Ovary (tissue), 9 donors: ENCODE data around the gene C2orf15. TPM values are rescaled to one million over a fixed set of nuclear protein-coding genes. Genes with fewer than 3 reads are reported as not detected.

Experiments used
- DNase-seq, 5 donors: peaks; one replicate each; pipeline ENCODE4 v3.0.0-alpha.2; 2019 to 2020
- H3K27ac ChIP-seq, 2 donors: fragments of 200-600 bp; one replicate each; pipeline versions ENCODE4 v1.5.1 to v1.8.0; 2019 to 2022
- H3K27me3 ChIP-seq: fragments of 200-600 bp; one replicate; pipeline ENCODE4 v1.8.0; 2022
- H3K36me3 ChIP-seq: fragments of 200-600 bp; sonication (generic); one replicate; pipeline ENCODE4 v1.5.1; 2019
- H3K4me1 ChIP-seq: one replicate; pipeline ENCODE4 v1.8.1; 2013; ENCODE audit warnings: mild to moderate bottlenecking, moderate library complexity; ENCODE audit not compliant: insufficient read depth
- H3K4me3 ChIP-seq: fragments of 200-600 bp; sonication (generic); one replicate; pipeline ENCODE4 v1.5.1; 2017
- H3K9me3 ChIP-seq, 2 donors: fragments of 200-600 bp in 1 of 2; sonication (generic) in 1 of 2; one replicate each; pipeline versions ENCODE4 v1.5.1 to v1.8.1; 2013 to 2019; ENCODE audit warnings: mild to moderate bottlenecking in 1 of 2, moderate library complexity in 1 of 2
- EP300 ChIP-seq: sonication (generic); formaldehyde crosslinking; IDR thresholded peaks from one replicate; pipeline ENCODE4 v1.6.1; 2017; ENCODE audit warnings: antibody characterized with exemption
- POLR2A ChIP-seq: fragments of 450-650 bp; IDR thresholded peaks from one replicate; pipeline ENCODE4 v1.6.1; 2017; ENCODE audit warnings: antibody characterized with exemption, mild to moderate bottlenecking, moderate library complexity
- WGBS, 3 donors: extraction: QIAGEN DNeasy Blood & Tissue Kit in 1 of 3; methylation state at CpG; one replicate each; pipeline versions ENCODE4 v1.1.5 to v1.1.7; 2013 to 2017; 5-methylcytosine and 5-hydroxymethylcytosine counted together
- intact Hi-C, 4 donors: fragments of 100-400 bp; cut with DNase I; formaldehyde crosslinking; loops; one replicate each; pipeline versions ENCODE4 v1.11.0 to v1.15.1; 2022 to 2023
- polyA plus RNA-seq, 2 donors: library from polyadenylated mRNA; stranded (reverse); fragments of 200-250 nt in 1 of 2; fragments of 350-450 nt in 1 of 2; fragmentation: Illumina TruSeq in 1 of 2; extraction: RNeasy Lipid Tissue Mini Kit (QIAGEN cat#74804) in 1 of 2; gene quantifications; one replicate each; pipeline ENCODE4 v1.2.3, GENCODE V29; 2013 to 2014
- total RNA-seq, 7 donors: library from RNA; depleted of rRNA in 2 of 7; stranded (reverse); fragments of >200 nt in 2 of 7; fragmentation: NEBNext Ultra II Directional in 3 of 7; extraction: Animal tissue kit (Norgen Biotek cat#: 25700) in 3 of 7; gene quantifications; one replicate each; pipeline versions ENCODE4 v1.1.0 to v1.2.4, GENCODE V29; 2016 to 2023
- TF ChIP-seq, protein P1 (sequence below), 3 donors: fragments of 450-650 bp in 2 of 3; fragments of 200-600 bp in 1 of 3; IDR thresholded peaks; one replicate each; pipeline versions ENCODE4 v1.5.1 to v1.8.0; 2016 to 2022; ENCODE audit warnings: antibody characterized with exemption in 3 of 3, mild to moderate bottlenecking in 1 of 3
- donor health status: DM: no; HTN: no; CAD: no; lungs with moderate emphysema.
- donor health status: DM: no; HTN: no; CAD: no.
- donor health status: Bipolar disorder and iron deficiency.
- donor health status: DM: yes; HTN: yes; CAD: no.
- donor health status: DM: no; HTN: no; CAD: no.
- donor health status: DM: yes; HTN: yes; CAD: no.

C2orf15 gene
- total and polyA plus RNA-seq, 9 donors: 0.24 to 3.0 (median 0.78) TPM

DNA sequence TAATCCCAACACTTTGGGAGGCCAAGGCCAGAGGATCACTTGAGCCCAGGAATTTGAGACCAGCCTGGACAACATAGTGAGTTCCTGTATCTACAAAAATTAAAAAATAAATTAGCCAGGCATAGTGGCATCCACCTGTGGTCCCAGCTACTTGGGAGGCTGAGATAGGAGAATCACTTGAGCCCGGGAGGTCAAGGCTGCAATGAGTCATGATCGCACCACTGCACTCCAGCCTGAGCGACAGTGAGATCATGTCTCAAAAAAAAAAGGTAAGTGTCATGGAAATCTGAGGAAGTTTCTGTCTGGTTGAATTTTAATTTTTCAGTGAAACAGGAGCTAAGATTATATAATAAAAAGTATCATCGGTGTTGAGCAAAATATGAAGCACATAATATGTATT, 2.5 kb upstream of the C2orf15 start:
- intact Hi-C loops: no loop called here
- no peak for DNase-seq
- no peaks in the 10 kb centered on the region for H3K9me3 ChIP-seq
- WGBS, 3 donors: 93 to 98% (median 96%) methylated on average over 4 of the region's 4 CpGs
- no peaks in the 10 kb centered on the region for H3K36me3 ChIP-seq
- TF ChIP-seq EP300 (no peak), POLR2A (no peak)
- TF ChIP-seq, protein P1, sequence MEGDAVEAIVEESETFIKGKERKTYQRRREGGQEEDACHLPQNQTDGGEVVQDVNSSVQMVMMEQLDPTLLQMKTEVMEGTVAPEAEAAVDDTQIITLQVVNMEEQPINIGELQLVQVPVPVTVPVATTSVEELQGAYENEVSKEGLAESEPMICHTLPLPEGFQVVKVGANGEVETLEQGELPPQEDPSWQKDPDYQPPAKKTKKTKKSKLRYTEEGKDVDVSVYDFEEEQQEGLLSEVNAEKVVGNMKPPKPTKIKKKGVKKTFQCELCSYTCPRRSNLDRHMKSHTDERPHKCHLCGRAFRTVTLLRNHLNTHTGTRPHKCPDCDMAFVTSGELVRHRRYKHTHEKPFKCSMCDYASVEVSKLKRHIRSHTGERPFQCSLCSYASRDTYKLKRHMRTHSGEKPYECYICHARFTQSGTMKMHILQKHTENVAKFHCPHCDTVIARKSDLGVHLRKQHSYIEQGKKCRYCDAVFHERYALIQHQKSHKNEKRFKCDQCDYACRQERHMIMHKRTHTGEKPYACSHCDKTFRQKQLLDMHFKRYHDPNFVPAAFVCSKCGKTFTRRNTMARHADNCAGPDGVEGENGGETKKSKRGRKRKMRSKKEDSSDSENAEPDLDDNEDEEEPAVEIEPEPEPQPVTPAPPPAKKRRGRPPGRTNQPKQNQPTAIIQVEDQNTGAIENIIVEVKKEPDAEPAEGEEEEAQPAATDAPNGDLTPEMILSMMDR (IDR thresholded peaks at IDR 0.05): no peak
- no peak overlapping the region for H3K27ac ChIP-seq
- H3K27me3 ChIP-seq: no peaks in the 10 kb centered on the region
- no peaks in the 10 kb centered on the region for H3K4me1 ChIP-seq
- H3K4me3 ChIP-seq: no peak overlapping the region

DNA sequence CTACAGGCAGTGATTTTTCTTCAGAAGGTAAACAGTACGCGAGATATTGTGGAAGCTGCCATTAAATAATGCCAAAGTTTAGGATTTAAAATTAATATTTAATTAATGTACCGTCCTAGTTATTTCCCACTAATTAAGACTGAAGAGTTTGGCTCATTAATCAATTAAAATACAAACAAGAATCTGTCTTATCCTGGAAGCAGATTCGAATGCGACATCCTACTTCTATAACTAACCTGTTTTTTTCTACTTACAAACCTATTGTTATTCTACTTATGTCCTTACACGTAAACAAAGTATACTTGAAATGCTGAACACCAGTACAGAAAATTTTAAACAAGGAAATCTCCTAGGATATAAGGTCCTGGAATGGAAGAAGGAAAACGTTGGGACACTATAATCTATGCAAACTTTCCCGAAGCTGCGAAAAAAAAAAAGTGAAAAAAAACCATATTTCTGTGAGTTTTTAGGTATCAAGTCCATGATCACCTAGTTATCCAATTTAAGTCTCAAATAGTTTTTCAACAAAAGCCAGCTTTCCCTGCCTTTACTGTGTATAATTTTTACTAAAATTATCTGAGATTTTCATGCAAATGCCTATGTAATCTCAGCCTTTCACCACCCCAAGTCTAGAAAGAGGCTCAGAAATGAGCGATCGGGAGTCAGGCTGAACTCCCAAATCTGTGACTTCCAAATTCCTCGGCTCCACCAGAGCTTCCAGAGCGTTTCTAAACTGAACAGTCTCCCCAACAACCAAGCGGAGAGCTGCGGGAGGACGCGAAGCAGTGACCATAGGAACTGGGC, 1.2 kb upstream of the C2orf15 start:
- intact Hi-C loops: no loop called here
- 16 to 23% (median 19%) methylated on average over 17 of the region's 17 CpGs for whole genome bisulfite sequencing, 3 donors
- TF ChIP-seq, protein P1 (IDR thresholded peaks at IDR 0.05): no peak
- TF ChIP-seq EP300: no peak
- no peak for TF ChIP-seq POLR2A

DNA sequence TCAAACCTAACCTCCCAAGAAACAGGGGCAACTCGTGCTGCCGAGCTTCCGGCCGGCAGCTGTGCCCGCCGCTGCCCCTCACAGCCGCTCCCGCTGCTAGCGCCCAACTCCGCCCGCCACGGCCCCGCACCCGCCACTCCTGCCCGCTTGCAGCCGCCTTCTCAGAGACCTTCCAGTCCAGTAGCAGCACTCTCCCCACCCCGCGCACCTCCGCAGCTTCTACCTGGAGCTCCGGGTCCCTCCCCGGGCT, 722 bp upstream of the C2orf15 start:
- H3K27ac ChIP-seq: peak overlapping the region; percentile 69 to 86
- intact Hi-C loops: no loop called here
- 1% methylated on average over 21 of the region's 21 CpGs for WGBS, 3 donors
- no peaks in the 10 kb centered on the region for H3K9me3 ChIP-seq
- H3K4me1 ChIP-seq: no peaks in the 10 kb centered on the region
- no peaks in the 10 kb centered on the region for H3K27me3 ChIP-seq
- no peak for DNase-seq
- TF ChIP-seq POLR2A (peak; percentile 84), EP300 (no peak)
- TF ChIP-seq, protein P1 (IDR thresholded peaks at IDR 0.05): no peak
- H3K36me3 ChIP-seq: no peaks in the 10 kb centered on the region
- H3K4me3 ChIP-seq: peak overlapping the region; percentile 78

More for the DNA sequence above, 1.2 kb upstream of the C2orf15 start:
- Histone ChIP-seq H3K9me3 (no peaks in the 10 kb centered on the region), H3K4me3 (peak overlapping the region; percentile 78), H3K36me3 (no peaks in the 10 kb centered on the region), H3K27me3 (no peaks in the 10 kb centered on the region), H3K4me1 (no peaks in the 10 kb centered on the region), H3K27ac (peak overlapping the region; percentile 69 to 86)
- DNase-seq: no peak

DNA sequence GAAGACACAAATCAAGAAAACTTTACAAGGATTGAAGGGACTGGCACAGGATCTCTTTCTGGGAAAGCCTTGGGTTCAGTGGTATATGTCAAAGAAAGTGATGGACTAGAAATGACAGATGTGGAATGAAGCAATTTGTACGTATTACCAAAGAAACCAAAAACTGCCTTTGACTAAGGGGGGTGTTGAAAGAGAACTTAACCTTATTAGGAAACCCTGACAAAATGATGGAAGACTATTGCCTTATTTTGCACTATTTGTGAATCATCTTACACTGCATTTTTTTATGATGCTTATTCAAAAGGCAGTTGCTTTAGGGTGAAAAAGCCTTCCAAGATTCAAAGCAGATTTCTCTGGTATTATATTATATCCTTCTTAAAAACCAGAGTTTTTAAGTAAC, 9.2 kb downstream of the C2orf15 start:
- H3K4me3 ChIP-seq: no peak overlapping the region
- no peak for DNase-seq
- H3K4me1 ChIP-seq: peaks cover 6% of the 10 kb centered on the region

More for the DNA sequence above, 9.2 kb downstream of the C2orf15 start:
- intact Hi-C loops: no loop called here
- 77 to 94% (median 83%) methylated on average over 1 of the region's 1 CpG for WGBS, 3 donors
- H3K36me3 ChIP-seq: no peaks in the 10 kb centered on the region
- no peaks in the 10 kb centered on the region for H3K9me3 ChIP-seq
- H3K27me3 ChIP-seq: no peaks in the 10 kb centered on the region
- no peak overlapping the region for H3K27ac ChIP-seq
- TF ChIP-seq POLR2A: no peak
- TF ChIP-seq, protein P1 (IDR thresholded peaks at IDR 0.05): no peak
- TF ChIP-seq EP300: no peak
